AG04449 (cell line): Measurements from ENCODE around the gene FHIT.

Source experiments
- CTCF ChIA-PET: fragments of 350-600 bp; formaldehyde crosslinking; extraction: SDS; loops from one replicate; lab custom pipeline; 2021; ENCODE audit warnings: antibody characterized with exemption; lab: Yijun Ruan, JAX
- POLR2A ChIA-PET: fragments of 400-600, 350-600 bp; formaldehyde crosslinking; extraction: SDS; loops from one replicate; lab custom pipeline; 2020; ENCODE audit warnings: antibody characterized with exemption, inconsistent platforms; lab: Yijun Ruan, JAX
- DNase-seq: peaks from one replicate; pipeline ENCODE4 v3.0.0-alpha.2; 2010; ENCODE audit warnings: low read depth, low spot score
- H3K4me3 ChIP-seq: 2 replicates; pipeline ENCODE4 v1.5.1; 2011; ENCODE audit warnings: low read depth, mild to moderate bottlenecking, control low read depth, low read length
- CTCF ChIP-seq: IDR thresholded peaks from one replicate; pipeline ENCODE4 v1.5.1; 2011; ENCODE audit warnings: mild to moderate bottlenecking, moderate library complexity, low read length, control low read depth, inconsistent platforms; ENCODE audit not compliant: insufficient read depth; ENCODE audit errors: missing control alignments

The FHIT gene

GRCh38 chr3:60730371-60730770 lies 520.9 kb downstream of the FHIT start:
- no peak for DNase-seq
- CTCF ChIA-PET: no interaction called here

GRCh38 chr3:60729056-60729455 lies 522.2 kb downstream of the FHIT start:
- CTCF ChIA-PET: no interaction called here
- DNase-seq: no peak
- POLR2A ChIA-PET: no interaction called here
- H3K4me3 ChIP-seq: no peak overlapping the region
- no peak for TF ChIP-seq CTCF

More at GRCh38 chr3:60730371-60730770, 520.9 kb downstream of the FHIT start:
- H3K4me3 ChIP-seq: no peak overlapping the region
- TF ChIP-seq CTCF: no peak
- POLR2A ChIA-PET: no interaction called here

- POLR2A ChIA-PET: no interaction called here
- no peak for DNase-seq
- no peak overlapping the region for H3K4me3 ChIP-seq
- CTCF ChIA-PET: no interaction called here
- TF ChIP-seq CTCF: no peak
These were observed 523.2 kb downstream of the FHIT start for GRCh38 chr3:60728006-60728405.

GRCh38 chr3:60720736-60721135 lies 530.5 kb downstream of the FHIT start:
- ChIA-PET POLR2A (no interaction called here), CTCF (no interaction called here)
- no peak for TF ChIP-seq CTCF
- no peak overlapping the region for H3K4me3 ChIP-seq
- no peak for DNase-seq

GRCh38 chr3:60716573-60716972 lies 534.7 kb downstream of the FHIT start:
- DNase-seq: no peak
- CTCF ChIA-PET: no interaction called here
- H3K4me3 ChIP-seq: no peak overlapping the region
- TF ChIP-seq CTCF: no peak
- POLR2A ChIA-PET: no interaction called here

- no peak overlapping the region for H3K4me3 ChIP-seq
- DNase-seq: peak; percentile 63
- no peak for TF ChIP-seq CTCF
- POLR2A ChIA-PET: no interaction called here
- CTCF ChIA-PET: no interaction called here
These were observed 542.9 kb downstream of the FHIT start for GRCh38 chr3:60708191-60708975.
